IMR-90 (cell line): Measurements from ENCODE around the gene RASGRP1. TPM values are rescaled to one million over a fixed set of nuclear protein-coding genes. Genes with fewer than 3 reads are reported as not detected.

ENCODE experiments used
- ATAC-seq: fragments of 200-7000 bp; cut with Tn5 transposase; 2 replicates; pipeline ENCODE4 v1.9.1; 2020; ENCODE audit warnings: low read depth, mild to moderate bottlenecking, moderate library complexity
- BruUV-seq: library from RNA; stranded (reverse); fragments of 400-500 nt; replicated peaks from 2 replicates; lab custom pipeline; 2021; lab: Mats Ljungman, UMichigan
- CTCF ChIA-PET: fragments of 300-600 bp; formaldehyde crosslinking; extraction: SDS; loops from one replicate; lab custom pipeline; 2021; ENCODE audit warnings: antibody characterized with exemption; lab: Yijun Ruan, JAX
- POLR2A ChIA-PET: fragments of 300-600 bp; sonication (Branson Sonifier 250); formaldehyde crosslinking; loops from one replicate; lab custom pipeline; 2022; ENCODE audit warnings: antibody characterized with exemption; ENCODE audit not compliant: unreplicated experiment; lab: Charles Lee
- DNase-seq: peaks from one replicate; pipeline ENCODE4 v3.0.0; 2013
- H2AFZ ChIP-seq: replicated peaks from 2 replicates; pipeline ENCODE3; 2013; ENCODE audit warnings: low read length, mild to moderate bottlenecking; ENCODE audit not compliant: poor library complexity
- H2AK5ac ChIP-seq: 2 replicates; pipeline ENCODE4 v1.6.1; 2013; ENCODE audit warnings: low read depth, low read length, inconsistent platforms
- H2AK9ac ChIP-seq: replicated peaks from 2 replicates; pipeline ENCODE3; 2013; ENCODE audit warnings: mild to moderate bottlenecking, low read depth, low read length, moderate library complexity; ENCODE audit not compliant: poor library complexity
- H2BK120ac ChIP-seq: 2 replicates; pipeline ENCODE4 v1.6.1; 2013; ENCODE audit warnings: low read depth, low read length, inconsistent platforms
- H2BK15ac ChIP-seq: 3 replicates; pipeline ENCODE4 v1.6.1; 2013; ENCODE audit warnings: low read depth, low read length, inconsistent platforms
- H2BK20ac ChIP-seq: 2 replicates; pipeline ENCODE4 v1.6.1; 2013; ENCODE audit warnings: low read depth, mild to moderate bottlenecking, inconsistent platforms, low read length, moderate library complexity
- H2BK5ac ChIP-seq: 2 replicates; pipeline ENCODE4 v1.6.1; 2013; ENCODE audit warnings: mild to moderate bottlenecking, low read depth, low read length, inconsistent platforms; ENCODE audit not compliant: poor library complexity, severe bottlenecking
- H3K14ac ChIP-seq: replicated peaks from 2 replicates; pipeline ENCODE4 v1.6.1; 2013; ENCODE audit warnings: low read depth, low read length, inconsistent platforms
- H3K18ac ChIP-seq: 2 replicates; pipeline ENCODE4 v1.6.1; 2013; ENCODE audit warnings: low read depth, low read length, control low read depth
- H3K23ac ChIP-seq: 2 replicates; pipeline ENCODE4 v1.6.1; 2013; ENCODE audit warnings: low read depth, low read length, inconsistent platforms
- H3K27ac ChIP-seq: 2 replicates; pipeline ENCODE4 v1.5.1; 2013; ENCODE audit warnings: mild to moderate bottlenecking, control low read depth, low read length; ENCODE audit not compliant: insufficient read depth
- H3K27me3 ChIP-seq: 2 replicates; pipeline ENCODE4 v1.6.1; 2013; ENCODE audit warnings: low read length; ENCODE audit not compliant: control insufficient read depth, insufficient read depth
- H3K36me3 ChIP-seq: 2 replicates; pipeline ENCODE4 v1.6.1; 2013; ENCODE audit warnings: low read length, mixed read lengths; ENCODE audit not compliant: control insufficient read depth, insufficient read depth
- H3K4ac ChIP-seq: 2 replicates; pipeline ENCODE4 v1.6.1; 2013; ENCODE audit warnings: low read depth, low read length, inconsistent platforms
- H3K4me1 ChIP-seq: 2 replicates; pipeline ENCODE4 v1.6.1; 2013; ENCODE audit warnings: low read length, mixed read lengths; ENCODE audit not compliant: control insufficient read depth, insufficient read depth
- H3K4me2 ChIP-seq: 2 replicates; pipeline ENCODE4 v1.6.1; 2013; ENCODE audit warnings: low read depth, mild to moderate bottlenecking, control low read depth, low read length, moderate library complexity
- H3K4me3 ChIP-seq: 2 replicates; pipeline ENCODE4 v1.5.1; 2013; ENCODE audit warnings: low read depth, mild to moderate bottlenecking, control low read depth, low read length, moderate library complexity; ENCODE audit not compliant: insufficient read depth
- H3K56ac ChIP-seq: 2 replicates; pipeline ENCODE4 v1.6.1; 2013; ENCODE audit warnings: low read length, inconsistent platforms; ENCODE audit not compliant: insufficient read depth; ENCODE audit errors: extremely low read depth
- H3K79me1 ChIP-seq, 2 experiments: 2 replicates each; pipeline ENCODE4 v1.6.1; 2013; ENCODE audit warnings: low read length in 2 of 2, inconsistent platforms in 1 of 2, low read depth in 1 of 2
- H3K9ac ChIP-seq: 2 replicates; pipeline ENCODE4 v1.6.1; 2013; ENCODE audit warnings: low read depth, low read length, control low read depth
- H3K9me1 ChIP-seq: 2 replicates; pipeline ENCODE4 v1.6.1; 2013; ENCODE audit warnings: low read length, inconsistent platforms; ENCODE audit not compliant: insufficient read depth
- H3K9me3 ChIP-seq: 2 replicates; pipeline ENCODE4 v1.6.1; 2013; ENCODE audit warnings: low read length; ENCODE audit not compliant: control insufficient read depth, insufficient read depth
- H4K20me1 ChIP-seq: 2 replicates; pipeline ENCODE4 v1.6.1; 2013; ENCODE audit warnings: low read length, inconsistent platforms; ENCODE audit not compliant: insufficient read depth
- H4K5ac ChIP-seq: 2 replicates; pipeline ENCODE4 v1.6.1; 2013; ENCODE audit warnings: mild to moderate bottlenecking, low read depth, low read length, control low read depth
- H4K8ac ChIP-seq, 2 experiments: 2 replicates each; pipeline ENCODE4 v1.6.1; 2013; ENCODE audit warnings: low read depth in 2 of 2, low read length in 2 of 2, control low read depth in 1 of 2, inconsistent platforms in 1 of 2
- H4K91ac ChIP-seq: 2 replicates; pipeline ENCODE4 v1.6.1; 2013; ENCODE audit warnings: low read depth, low read length, inconsistent platforms; ENCODE audit not compliant: insufficient read depth
- BHLHE40 ChIP-seq: fragments of 150-350 bp; IDR thresholded peaks from 2 replicates; pipeline ENCODE4 v1.6.1; 2016; ENCODE audit warnings: mild to moderate bottlenecking, low read depth, low read length
- CEBPB ChIP-seq: IDR thresholded peaks from 2 replicates; pipeline ENCODE4 v1.6.1; 2012; ENCODE audit warnings: low read depth, low read length, improper control_type of control experiment
- CTCF ChIP-seq: conservative IDR thresholded peaks from 2 replicates; pipeline ENCODE4 v1.5.1; 2012; ENCODE audit warnings: mild to moderate bottlenecking, low read depth, low read length, improper control_type of control experiment
- FOS ChIP-seq: fragments of 150-350 bp; IDR thresholded peaks from 2 replicates; pipeline ENCODE4 v1.6.1; 2016; ENCODE audit warnings: low read depth, low read length
- MAFK ChIP-seq: IDR thresholded peaks from 2 replicates; pipeline ENCODE4 v1.6.1; 2012; ENCODE audit warnings: low read depth, low read length, improper control_type of control experiment
- MXI1 ChIP-seq: IDR thresholded peaks from 2 replicates; pipeline ENCODE4 v1.6.1; 2012; ENCODE audit warnings: low read depth, mild to moderate bottlenecking, low read length, moderate library complexity, borderline replicate concordance
- NFE2L2 ChIP-seq: fragments of 150-350 bp; IDR thresholded peaks from 2 replicates; pipeline ENCODE4 v1.6.1; 2016; ENCODE audit warnings: low read depth, mild to moderate bottlenecking, low read length
- POLR2A ChIP-seq: IDR thresholded peaks from 2 replicates; pipeline ENCODE4 v1.6.1; 2012; ENCODE audit warnings: mild to moderate bottlenecking, low read depth, low read length
- RFX5 ChIP-seq: IDR thresholded peaks from 2 replicates; pipeline ENCODE4 v1.8.0; 2012; ENCODE audit warnings: low read depth, mild to moderate bottlenecking, low read length, moderate library complexity
- SMC3 ChIP-seq: fragments of 150-350 bp; IDR thresholded peaks from 2 replicates; pipeline ENCODE4 v1.6.1; 2016; ENCODE audit warnings: low read depth, mild to moderate bottlenecking, antibody characterized with exemption, low read length, moderate library complexity
- USF2 ChIP-seq: fragments of 150-350 bp; IDR thresholded peaks from 2 replicates; pipeline ENCODE4 v1.6.1; 2017; ENCODE audit warnings: mild to moderate bottlenecking, antibody characterized with exemption, low read length, low read depth
- dilution Hi-C: fragments of 300-500 bp; cut with HindIII; formaldehyde crosslinking; loops from one replicate; pipeline ENCODE4 v1.14.3; 2018; ENCODE audit warnings: low sequenced_read_pairs; ENCODE audit not compliant: unreplicated experiment
- in situ Hi-C: fragments of 300-500 bp; cut with MboI; formaldehyde crosslinking; loops from 3 replicates; pipeline ENCODE4 v1.14.3; 2019; ENCODE audit warnings: low sequenced_read_pairs, inconsistent platforms, mixed read lengths
- intact Hi-C: fragments of 100-400 bp; cut with micrococcal nuclease; formaldehyde crosslinking; loops from 2 replicates; pipeline ENCODE4 v1.10.0; 2022
- polyA plus RNA-seq, 3 experiments: library from polyadenylated mRNA; depleted of rRNA; stranded (reverse); fragments of >200 nt; gene quantifications; 2 replicates each; pipeline ENCODE4 v1.2.3, GENCODE V29; 2012; ENCODE audit warnings: low replicate concordance in 1 of 3
- total RNA-seq: library from RNA; depleted of rRNA; stranded (reverse); fragments of >200 nt; gene quantifications from 2 replicates; pipeline ENCODE4 v1.2.3, GENCODE V29; 2012
- TF ChIP-seq, protein P1 (sequence below): fragments of 150-350 bp; IDR thresholded peaks from 2 replicates; pipeline ENCODE4 v1.6.1; 2016; ENCODE audit warnings: low read depth, mild to moderate bottlenecking, low read length, moderate library complexity, borderline replicate concordance

RASGRP1 gene
- total and polyA plus RNA-seq, 2 of the 4 experiments (the other 2 are of a cell fraction) = 1.4 to 3.2 TPM

GRCh38 chr15:38533926-38534325 lies 30.7 kb downstream of the RASGRP1 start:
- Histone ChIP-seq H3K14ac (no peak overlapping the region), H3K79me1 (no peaks in the 10 kb centered on the region), H3K23ac (no peak overlapping the region), H3K56ac (no peak overlapping the region), H3K9me1 (peaks cover 5% of the 10 kb centered on the region; the same call in 1 of the 2 replicates), H4K5ac (no peak overlapping the region), H2AK5ac (no peak overlapping the region), H3K4ac (no peak overlapping the region), H2BK15ac (no peak overlapping the region), H2BK5ac (no peak overlapping the region), H4K8ac (no peak overlapping the region; a peak in 1 of 4 replicates), H2BK20ac (no peak overlapping the region), H3K4me2 (no peak overlapping the region), H3K4me3 (no peak overlapping the region), H3K36me3 (no peaks in the 10 kb centered on the region), H4K20me1 (no peaks in the 10 kb centered on the region), H3K4me1 (peaks cover 15% of the 10 kb centered on the region), H4K91ac (no peak overlapping the region), H3K9ac (no peak overlapping the region), H2BK120ac (no peak overlapping the region), H2AK9ac (no peak overlapping the region), H3K27ac (no peak overlapping the region), H3K9me3 (no peaks in the 10 kb centered on the region), H2AFZ (no peak overlapping the region), H3K18ac (no peak overlapping the region), H3K27me3 (no peaks in the 10 kb centered on the region)
- no TSS peak for BruUV-seq
- POLR2A ChIA-PET = no interaction called here
- no peak for DNase-seq
- TF ChIP-seq NFE2L2 (no peak), MXI1 (no peak), USF2 (no peak), CEBPB (no peak), SMC3 (no peak), FOS (no peak), CTCF (no peak), BHLHE40 (no peak), RFX5 (no peak), POLR2A (no peak), MAFK (no peak)
- TF ChIP-seq, protein P1, sequence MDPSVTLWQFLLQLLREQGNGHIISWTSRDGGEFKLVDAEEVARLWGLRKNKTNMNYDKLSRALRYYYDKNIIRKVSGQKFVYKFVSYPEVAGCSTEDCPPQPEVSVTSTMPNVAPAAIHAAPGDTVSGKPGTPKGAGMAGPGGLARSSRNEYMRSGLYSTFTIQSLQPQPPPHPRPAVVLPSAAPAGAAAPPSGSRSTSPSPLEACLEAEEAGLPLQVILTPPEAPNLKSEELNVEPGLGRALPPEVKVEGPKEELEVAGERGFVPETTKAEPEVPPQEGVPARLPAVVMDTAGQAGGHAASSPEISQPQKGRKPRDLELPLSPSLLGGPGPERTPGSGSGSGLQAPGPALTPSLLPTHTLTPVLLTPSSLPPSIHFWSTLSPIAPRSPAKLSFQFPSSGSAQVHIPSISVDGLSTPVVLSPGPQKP = no peak
- in situ Hi-C loops (no loop called here), dilution Hi-C loops (no loop called here), intact Hi-C loops (no loop called here)
- CTCF ChIA-PET = no interaction called here
- ATAC-seq = no peak
